OCI-LY1 (cell line): ENCODE results near the gene AUP1.

Experiments
- CTCF ChIP-seq: fragments of 200-600 bp; sonication (generic), shearing (Covaris generic); IDR thresholded peaks from 2 replicates; pipeline ENCODE4 v1.5.1; 2017; ENCODE audit warnings: mild to moderate bottlenecking, antibody characterized with exemption, low read length, moderate library complexity, mixed read lengths
- EZH2 ChIP-seq: fragments of 200-600 bp; sonication (generic), shearing (Covaris generic); IDR thresholded peaks from 2 replicates; pipeline ENCODE4 v1.8.0; 2017; ENCODE audit warnings: borderline replicate concordance, mixed run types, mild to moderate bottlenecking, antibody characterized with exemption, low read length, moderate library complexity, mixed read lengths

GRCh38 chr2:74552914-74553811 is 23.7 kb upstream of the AUP1 start:
- no peak for TF ChIP-seq EZH2
- no peak for TF ChIP-seq CTCF
